Loucy (cell line): ENCODE measurements around the gene RIC3.

Experiments used
- H2AFZ ChIP-seq: fragments of 200-600 bp; sonication (generic); 2 replicates; pipeline ENCODE4 v1.6.0; 2016; ENCODE audit warnings: antibody characterized with exemption, mild to moderate bottlenecking, low read length, moderate library complexity
- H3F3A ChIP-seq: fragments of 200-600 bp; 2 replicates; pipeline ENCODE4 v1.6.0; 2016; ENCODE audit warnings: antibody characterized with exemption, low read depth, mild to moderate bottlenecking
- H3K27me3 ChIP-seq: fragments of 200-600 bp; sonication (generic); 2 replicates; pipeline ENCODE4 v1.6.1; 2014; ENCODE audit warnings: low read length, mild to moderate bottlenecking; ENCODE audit not compliant: insufficient read depth, poor library complexity, severe bottlenecking
- H3K36me3 ChIP-seq: fragments of 200-600 bp; sonication (generic); 2 replicates; pipeline ENCODE4 v1.6.1; 2016; ENCODE audit warnings: low read length; ENCODE audit not compliant: insufficient read depth
- H3K4me1 ChIP-seq: fragments of 200-600 bp; sonication (generic); 2 replicates; pipeline ENCODE4 v1.5.1; 2014; ENCODE audit warnings: low read length, mild to moderate bottlenecking; ENCODE audit not compliant: insufficient read depth, poor library complexity, severe bottlenecking
- H3K4me2 ChIP-seq: fragments of 200-600 bp; sonication (generic); 2 replicates; pipeline ENCODE4 v1.6.0; 2014; ENCODE audit warnings: antibody characterized with exemption, low read length, low read depth, mild to moderate bottlenecking; ENCODE audit not compliant: poor library complexity, severe bottlenecking
- H3K4me3 ChIP-seq: fragments of 200-600 bp; sonication (generic); 2 replicates; pipeline ENCODE4 v1.5.1; 2014; ENCODE audit warnings: low read length, mild to moderate bottlenecking, mixed read lengths; ENCODE audit not compliant: poor library complexity, severe bottlenecking
- H3K79me2 ChIP-seq: fragments of 200-600 bp; sonication (generic); 2 replicates; pipeline ENCODE4 v1.6.1; 2014; ENCODE audit warnings: low read length; ENCODE audit not compliant: insufficient read depth
- H3K9ac ChIP-seq: fragments of 200-600 bp; sonication (generic); 2 replicates; pipeline ENCODE4 v1.6.0; 2014; ENCODE audit warnings: mild to moderate bottlenecking, low read depth, low read length, moderate library complexity; ENCODE audit not compliant: poor library complexity, severe bottlenecking
- H3K9me2 ChIP-seq: fragments of 200-600 bp; sonication (generic); replicated peaks from 2 replicates; pipeline ENCODE4 v1.6.1; 2016; ENCODE audit warnings: low read depth, low read length, mixed read lengths
- H3K9me3 ChIP-seq: fragments of 200-600 bp; sonication (generic); 2 replicates; pipeline ENCODE4 v1.6.1; 2014; ENCODE audit warnings: mild to moderate bottlenecking, antibody characterized with exemption, low read length, low read depth; ENCODE audit not compliant: insufficient read depth
- H4K20me1 ChIP-seq: fragments of 200-600 bp; sonication (generic); 2 replicates; pipeline ENCODE4 v1.6.0; 2014; ENCODE audit warnings: antibody characterized with exemption, low read length, mild to moderate bottlenecking; ENCODE audit not compliant: insufficient read depth, poor library complexity, severe bottlenecking
- CTCF ChIP-seq: fragments of 200-600 bp; sonication (generic); conservative IDR thresholded peaks from 2 replicates; pipeline ENCODE4 v1.5.1; 2014; ENCODE audit warnings: mild to moderate bottlenecking, antibody characterized with exemption, low read length
- EZH2phosphoT487 ChIP-seq: fragments of 200-600 bp; IDR thresholded peaks from 2 replicates; pipeline ENCODE4 v1.6.1; 2018; ENCODE audit warnings: antibody characterized with exemption, mild to moderate bottlenecking, moderate library complexity, borderline replicate concordance

Gene RIC3

GRCh38 chr11:8192016-8192895 lies 23.4 kb upstream of the RIC3 start:
- Histone ChIP-seq H3K4me1 (peaks cover 5% of the 10 kb centered on the region), H3K9me2 (no peaks in the 10 kb centered on the region), H3K4me2 (no peak overlapping the region), H3K79me2 (no peaks in the 10 kb centered on the region), H3K4me3 (no peak overlapping the region), H3K9me3 (no peaks in the 10 kb centered on the region), H3K9ac (no peak overlapping the region), H3F3A (no peaks in the 10 kb centered on the region), H3K27me3 (no peaks in the 10 kb centered on the region), H4K20me1 (no peaks in the 10 kb centered on the region), H3K36me3 (no peaks in the 10 kb centered on the region), H2AFZ (0 out of 2 replicates have a peak overlapping the region, but pooled peaks have one; percentile 5)
- peak; percentile 90 for TF ChIP-seq CTCF
- TF ChIP-seq EZH2phosphoT487, result no peak

GRCh38 chr11:8190431-8190830 lies 21.6 kb upstream of the RIC3 start:
- Histone ChIP-seq H2AFZ (no peak overlapping the region), H3K4me3 (no peak overlapping the region), H3F3A (no peaks in the 10 kb centered on the region), H3K36me3 (no peaks in the 10 kb centered on the region), H3K79me2 (no peaks in the 10 kb centered on the region), H3K27me3 (no peaks in the 10 kb centered on the region), H3K9ac (no peak overlapping the region), H4K20me1 (no peaks in the 10 kb centered on the region), H3K4me1 (no peaks in the 10 kb centered on the region), H3K4me2 (no peak overlapping the region), H3K9me2 (no peaks in the 10 kb centered on the region), H3K9me3 (no peaks in the 10 kb centered on the region)
- TF ChIP-seq CTCF, result no peak
- no peak for TF ChIP-seq EZH2phosphoT487

- H3K4me3 ChIP-seq, result no peak overlapping the region
- H2AFZ ChIP-seq, result no peak overlapping the region
- H3K9me2 ChIP-seq, result no peaks in the 10 kb centered on the region
- no peak overlapping the region for H3K9ac ChIP-seq
- no peak overlapping the region for H3K4me2 ChIP-seq
- no peaks in the 10 kb centered on the region for H3K79me2 ChIP-seq
- H3K9me3 ChIP-seq, result no peaks in the 10 kb centered on the region
- H3F3A ChIP-seq, result no peaks in the 10 kb centered on the region
- no peaks in the 10 kb centered on the region for H3K4me1 ChIP-seq
- TF ChIP-seq EZH2phosphoT487 (no peak), CTCF (no peak)
- no peaks in the 10 kb centered on the region for H3K36me3 ChIP-seq
- H3K27me3 ChIP-seq, result no peaks in the 10 kb centered on the region
- no peaks in the 10 kb centered on the region for H4K20me1 ChIP-seq
These were observed 17.6 kb upstream of the RIC3 start for GRCh38 chr11:8186429-8186828.
